Keratinocyte (primary cell): ENCODE measurements around the gene PLTP.

Source experiments
- CTCF ChIP-seq, 3 experiments: IDR thresholded peaks in 1 of 3; conservative IDR thresholded peaks in 1 of 3; optimal IDR thresholded peaks in 1 of 3; 2 replicates in 2 of 3; 3 replicates in 1 of 3; pipeline versions ENCODE3 to v1.5.1; 2011; ENCODE audit warnings: low read length in 3 of 3, mild to moderate bottlenecking in 3 of 3, moderate library complexity in 2 of 3, control low read depth in 1 of 3, inconsistent platforms in 1 of 3; ENCODE audit not compliant: insufficient read depth in 2 of 3; ENCODE audit errors: extremely low read depth in 1 of 3
- EZH2 ChIP-seq: IDR thresholded peaks from one replicate; pipeline ENCODE4 v1.6.1; 2012; ENCODE audit warnings: inconsistent platforms, mild to moderate bottlenecking, low read length, moderate library complexity

GRCh38 chr20:45919542-45920399, 7.8 kb upstream of the PLTP start:
- TF ChIP-seq CTCF (optimal IDR thresholded peaks at IDR 0.05 in 1 of 3, IDR thresholded peaks at IDR 0.05 in 1 of 3, conservative IDR thresholded peaks at IDR 0.05 in 1 of 3; ENCODE audit: extremely low read depth in 1 of 3, insufficient read depth in 2 of 3, low read length in 3 of 3) = no peak
- TF ChIP-seq EZH2 = no peak
